ENCODE measurements around the gene CRISP1.
"Not testable (repeated sequence)": the region's sequence is repeated elsewhere in the genome, so short reads cannot be mapped to it uniquely, and the experiment has no call there.

Gene CRISP1

GRCh38 chr6:49841424-49841823 is 24.9 kb downstream of the CRISP1 start:
- DNase-seq: no peak

GRCh38 chr6:49839957-49840356 is 26.4 kb downstream of the CRISP1 start:
- DNase-seq: no peak

- DNase-seq: no peak
Measured at GRCh38 chr6:49839162-49839561, 27.2 kb downstream of the CRISP1 start.

- no peak for DNase-seq
Measured at GRCh38 chr6:49835140-49835539, 31.2 kb downstream of the CRISP1 start.

DNA sequence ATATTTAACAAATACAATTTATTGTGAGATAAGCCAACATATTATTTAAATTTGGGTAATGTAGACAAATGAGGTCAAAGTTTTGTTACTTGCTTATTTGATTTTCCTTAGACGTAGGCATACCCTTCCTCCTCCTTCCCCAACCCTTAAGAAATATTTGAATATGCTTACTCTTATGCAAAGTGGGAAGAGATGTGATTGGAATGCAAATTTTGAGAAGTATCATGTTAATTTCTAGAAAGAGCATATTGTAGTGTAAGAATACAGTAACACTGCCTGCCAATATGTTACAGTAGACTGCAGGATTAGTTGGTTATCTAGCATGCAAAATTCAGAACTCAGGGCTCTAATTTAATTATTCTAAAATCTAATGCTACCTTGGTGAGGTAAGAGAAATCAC is 32.9 kb downstream of the CRISP1 start:
- DNase-seq: no peak

DNA sequence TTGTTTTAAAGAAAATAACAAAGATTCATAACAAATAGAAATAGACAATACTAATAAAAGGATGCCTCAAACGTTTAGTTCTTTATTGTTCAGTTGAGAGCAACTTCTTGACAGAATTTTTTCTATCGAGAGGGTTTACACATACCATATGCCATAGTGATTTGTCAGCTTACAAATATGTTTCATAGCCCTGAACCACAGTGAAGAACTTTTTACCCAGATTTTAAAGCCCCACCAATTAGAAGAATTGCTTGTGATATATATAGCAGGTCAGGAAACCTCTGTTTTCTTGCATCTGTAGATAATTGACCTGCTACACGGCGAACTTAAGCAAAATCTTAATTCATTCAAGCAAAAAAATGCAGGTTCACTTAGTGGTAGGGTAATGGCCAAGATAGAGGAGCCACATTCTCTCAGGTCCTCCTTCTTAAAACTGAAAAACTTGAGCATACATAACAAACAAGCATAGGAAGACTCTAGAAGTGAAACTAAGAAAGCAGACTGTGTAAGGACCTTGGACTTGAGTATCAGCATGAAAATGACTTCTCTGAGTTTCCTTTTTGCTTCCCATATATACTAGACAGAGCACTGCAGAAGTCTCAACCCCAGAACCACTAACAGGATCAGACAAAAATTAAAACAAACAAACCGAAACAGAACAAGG is 39.5 kb downstream of the CRISP1 start:
- no peak for DNase-seq

DNA sequence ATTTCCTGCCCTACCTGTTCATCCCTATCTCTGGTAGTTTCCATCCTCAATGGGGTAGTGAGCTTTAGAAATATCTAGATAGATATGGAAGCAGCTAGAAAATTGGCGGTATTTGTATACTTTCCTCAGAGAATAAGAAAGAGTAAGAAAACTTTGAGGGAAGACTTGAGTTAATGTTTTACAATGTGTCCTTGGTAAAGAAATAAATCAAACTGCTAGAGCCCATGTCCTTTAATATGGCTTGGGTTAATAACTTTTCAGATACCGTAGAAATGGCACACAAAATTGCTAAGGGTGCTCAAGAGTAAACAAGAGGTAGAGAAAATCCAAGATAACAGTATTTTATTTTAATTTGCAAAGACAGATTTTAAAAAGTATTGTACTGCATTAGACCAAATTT is 51.2 kb downstream of the CRISP1 start:
- no peak for DNase-seq

- no peak for DNase-seq
Measured at GRCh38 chr6:49813248-49813647, 53.1 kb downstream of the CRISP1 start.

DNA sequence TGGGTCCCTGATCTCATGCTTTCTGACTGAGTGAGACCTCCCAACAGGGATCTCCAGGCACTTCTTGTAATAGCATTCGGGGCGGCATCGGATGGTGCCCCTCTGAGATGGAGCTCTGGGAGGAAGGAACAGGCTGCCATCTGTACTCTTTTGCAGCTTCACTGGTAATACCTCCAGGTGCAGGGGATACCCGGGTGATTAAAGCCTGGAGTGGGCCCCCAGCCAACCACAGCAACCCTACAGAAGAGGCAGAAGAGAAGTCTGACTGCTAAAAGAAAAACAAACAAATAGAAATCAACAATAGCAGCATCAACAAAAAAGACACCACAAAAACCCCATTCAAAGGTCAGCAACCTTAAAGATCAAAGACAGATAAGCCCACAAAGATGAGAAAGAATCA is 60.2 kb downstream of the CRISP1 start:
- DNase-seq: no peak

GRCh38 chr6:49805246-49805645 is 61.1 kb downstream of the CRISP1 start:
- DNase-seq: no peak

- no peak for DNase-seq
Measured at GRCh38 chr6:49801525-49801924, 64.8 kb downstream of the CRISP1 start.

GRCh38 chr6:49799090-49799489 is 67.2 kb downstream of the CRISP1 start:
- no peak for DNase-seq

GRCh38 chr6:49796842-49797455 is 69.4 kb downstream of the CRISP1 start:
- DNase-seq: not testable (repeated sequence)

DNA sequence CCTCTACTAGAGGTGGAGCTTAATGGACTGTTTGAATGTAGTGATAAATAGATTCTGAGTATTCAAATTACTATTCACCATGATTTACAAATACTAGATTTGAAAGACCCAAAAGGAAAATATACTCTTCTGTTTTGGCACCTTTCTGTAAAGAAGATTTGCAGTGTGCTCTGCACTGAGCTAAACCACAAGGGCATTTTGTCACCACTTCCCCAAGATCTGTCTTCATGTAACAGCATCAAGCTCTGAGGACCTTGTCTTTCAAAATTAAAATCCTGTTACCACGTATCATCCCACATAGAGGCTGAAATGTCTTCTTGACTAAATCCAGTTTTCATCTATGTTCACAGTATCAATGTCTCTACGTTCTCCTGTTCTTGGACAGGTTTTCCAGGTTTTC is 76.0 kb downstream of the CRISP1 start:
- no peak for DNase-seq

- no peak for DNase-seq
Measured at GRCh38 chr6:49787176-49787575, 79.2 kb downstream of the CRISP1 start, which contains the start of gene PGK2. Gene PGK2 (minus strand): TSS chr6:49787285. CDS start chr6:49787187, 98 bp downstream.

GRCh38 chr6:49784272-49784671 is 82.1 kb downstream of the CRISP1 start:
- no peak for DNase-seq
